GM19023 (cell line): Measurements from ENCODE around the gene UBE2N.
A peak's percentile ranks its signal among the peaks of the same experiment; 100 is the strongest.

Experiments
- ATAC-seq: cut with Tn5 transposase; IDR thresholded peaks from one replicate; pipeline ENCODE4 v1.9.1; 2021; ENCODE audit warnings: mild to moderate bottlenecking, moderate library complexity; ENCODE audit not compliant: unreplicated experiment

The UBE2N gene

GRCh38 chr12:93441617-93442410 is at the start of gene UBE2N:
TSS of gene UBE2N (minus strand) at chr12:93441947. CDS start at chr12:93441884, 63 bp downstream.
- peak; percentile 78 for ATAC-seq

- ATAC-seq = no peak
These were observed 42.7 kb upstream of the UBE2N start for GRCh38 chr12:93484315-93484981.

- ATAC-seq = no peak
These were observed 41.5 kb upstream of the UBE2N start for GRCh38 chr12:93483151-93483807.

- ATAC-seq = no peak
These were observed 41.0 kb upstream of the UBE2N start for GRCh38 chr12:93482721-93483120.

GRCh38 chr12:93476555-93476954 is 34.8 kb upstream of the UBE2N start:
- no peak for ATAC-seq

- no peak for ATAC-seq
These were observed 27.6 kb upstream of the UBE2N start for GRCh38 chr12:93469386-93469785.

- peak; percentile 23 for ATAC-seq
These were observed 26.2 kb upstream of the UBE2N start for GRCh38 chr12:93468008-93468371.

- peak; percentile 93 for ATAC-seq
These were observed 25.7 kb upstream of the UBE2N start, which contains the start of gene MRPL42 for GRCh38 chr12:93467351-93468007. TSS of gene MRPL42 (plus strand) at chr12:93467514. CDS start at chr12:93469286, 1,772 bp downstream.

GRCh38 chr12:93466625-93467350 is 25.0 kb upstream of the UBE2N start:
- peak; percentile 7 for ATAC-seq

- ATAC-seq = no peak
These were observed 24.1 kb upstream of the UBE2N start for GRCh38 chr12:93465841-93466240.

GRCh38 chr12:93461503-93461902 is 19.8 kb upstream of the UBE2N start:
- ATAC-seq = no peak

- ATAC-seq = no peak
These were observed 19.2 kb upstream of the UBE2N start for GRCh38 chr12:93460902-93461301.

GRCh38 chr12:93460003-93460402 is 18.3 kb upstream of the UBE2N start:
- no peak for ATAC-seq

GRCh38 chr12:93459097-93459496 is 17.4 kb upstream of the UBE2N start:
- ATAC-seq = no peak

- ATAC-seq = no peak
These were observed 14.3 kb upstream of the UBE2N start for GRCh38 chr12:93456077-93456476.

GRCh38 chr12:93453633-93454032 is 11.9 kb upstream of the UBE2N start:
- ATAC-seq = no peak

GRCh38 chr12:93451423-93452158 is 9.8 kb upstream of the UBE2N start:
- no peak for ATAC-seq

- ATAC-seq = peak; percentile 68
These were observed 7.5 kb upstream of the UBE2N start for GRCh38 chr12:93449277-93449676.

- peak; percentile 14 for ATAC-seq
These were observed 7.0 kb upstream of the UBE2N start for GRCh38 chr12:93448796-93449195.
